Karpas-422 (cell line): ENCODE results near the gene GABBR2. TPM values are rescaled to one million over a fixed set of nuclear protein-coding genes. Genes with fewer than 3 reads are reported as not detected.

Source experiments
- DNase-seq: peaks from one replicate; pipeline ENCODE4 v3.0.0-alpha.2; 2015
- H2AFZ ChIP-seq: fragments of 200-600 bp; sonication (generic); 2 replicates; pipeline ENCODE4 v1.6.1; 2014; ENCODE audit warnings: antibody characterized with exemption, low read length, mixed read lengths
- H3K27ac ChIP-seq: fragments of 200-600 bp; sonication (generic); 2 replicates; pipeline ENCODE4 v1.5.1; 2014; ENCODE audit warnings: mild to moderate bottlenecking, low read length, moderate library complexity
- H3K27me3 ChIP-seq: fragments of 200-600 bp; sonication (generic); 2 replicates; pipeline ENCODE4 v1.6.1; 2014; ENCODE audit warnings: low read length, mixed read lengths
- H3K36me3 ChIP-seq: fragments of 200-600 bp; sonication (generic); 2 replicates; pipeline ENCODE4 v1.6.1; 2014; ENCODE audit warnings: low read length, mixed read lengths; ENCODE audit not compliant: insufficient read depth
- H3K4me1 ChIP-seq: fragments of 200-600 bp; sonication (generic); 2 replicates; pipeline ENCODE4 v1.6.1; 2014; ENCODE audit warnings: mild to moderate bottlenecking, low read length, mixed read lengths
- H3K4me2 ChIP-seq: fragments of 200-600 bp; sonication (generic); 2 replicates; pipeline ENCODE4 v1.6.1; 2014; ENCODE audit warnings: low read length, low read depth, mild to moderate bottlenecking; ENCODE audit not compliant: poor library complexity, severe bottlenecking
- H3K4me3 ChIP-seq: fragments of 200-600 bp; sonication (generic); 2 replicates; pipeline ENCODE4 v1.5.1; 2014; ENCODE audit warnings: mild to moderate bottlenecking, antibody characterized with exemption, low read length, mixed read lengths
- H3K79me2 ChIP-seq: fragments of 200-600 bp; sonication (generic); 2 replicates; pipeline ENCODE4 v1.6.1; 2014; ENCODE audit warnings: mild to moderate bottlenecking, low read length, mixed read lengths
- H3K9ac ChIP-seq: fragments of 200-600 bp; sonication (generic); 2 replicates; pipeline ENCODE4 v1.6.0; 2014; ENCODE audit warnings: low read length
- H3K9me2 ChIP-seq: fragments of 200-600 bp; sonication (generic), shearing (Covaris generic); replicated peaks from 2 replicates; pipeline ENCODE4 v1.6.0; 2014; ENCODE audit warnings: mild to moderate bottlenecking, low read length, moderate library complexity; ENCODE audit not compliant: insufficient read depth
- H3K9me3 ChIP-seq: fragments of 300-700, 200-600 bp; sonication (generic); 2 replicates; pipeline ENCODE4 v1.6.1; 2014; ENCODE audit warnings: low read length, mixed read lengths
- H4K20me1 ChIP-seq: fragments of 200-600 bp; sonication (generic); 2 replicates; pipeline ENCODE4 v1.6.1; 2014; ENCODE audit warnings: mild to moderate bottlenecking, antibody characterized with exemption, low read length, low read depth; ENCODE audit not compliant: insufficient read depth
- total RNA-seq: library from RNA; depleted of rRNA; stranded (reverse); fragments of >200 nt; shearing (Covaris generic); gene quantifications from 2 replicates; pipeline ENCODE4 v1.2.3, GENCODE V29; 2014; ENCODE audit warnings: low replicate concordance

Gene GABBR2
- total RNA-seq, 1 experiment from 2014 or later = 0.30 TPM

GRCh38 chr9:98318041-98318790 is 390.5 kb downstream of the GABBR2 start:
- no peak overlapping the region for H3K27ac ChIP-seq
- no peaks in the 10 kb centered on the region for H3K27me3 ChIP-seq
- no peak for DNase-seq
- H3K79me2 ChIP-seq = no peaks in the 10 kb centered on the region
- H3K4me3 ChIP-seq = no peak overlapping the region
- H3K4me2 ChIP-seq = no peak overlapping the region
- H3K9me3 ChIP-seq = no peaks in the 10 kb centered on the region
- H3K9me2 ChIP-seq = no peaks in the 10 kb centered on the region
- no peaks in the 10 kb centered on the region for H3K36me3 ChIP-seq
- H2AFZ ChIP-seq = no peak overlapping the region
- no peaks in the 10 kb centered on the region for H4K20me1 ChIP-seq
- H3K4me1 ChIP-seq = no peaks in the 10 kb centered on the region
- no peak overlapping the region for H3K9ac ChIP-seq

DNA sequence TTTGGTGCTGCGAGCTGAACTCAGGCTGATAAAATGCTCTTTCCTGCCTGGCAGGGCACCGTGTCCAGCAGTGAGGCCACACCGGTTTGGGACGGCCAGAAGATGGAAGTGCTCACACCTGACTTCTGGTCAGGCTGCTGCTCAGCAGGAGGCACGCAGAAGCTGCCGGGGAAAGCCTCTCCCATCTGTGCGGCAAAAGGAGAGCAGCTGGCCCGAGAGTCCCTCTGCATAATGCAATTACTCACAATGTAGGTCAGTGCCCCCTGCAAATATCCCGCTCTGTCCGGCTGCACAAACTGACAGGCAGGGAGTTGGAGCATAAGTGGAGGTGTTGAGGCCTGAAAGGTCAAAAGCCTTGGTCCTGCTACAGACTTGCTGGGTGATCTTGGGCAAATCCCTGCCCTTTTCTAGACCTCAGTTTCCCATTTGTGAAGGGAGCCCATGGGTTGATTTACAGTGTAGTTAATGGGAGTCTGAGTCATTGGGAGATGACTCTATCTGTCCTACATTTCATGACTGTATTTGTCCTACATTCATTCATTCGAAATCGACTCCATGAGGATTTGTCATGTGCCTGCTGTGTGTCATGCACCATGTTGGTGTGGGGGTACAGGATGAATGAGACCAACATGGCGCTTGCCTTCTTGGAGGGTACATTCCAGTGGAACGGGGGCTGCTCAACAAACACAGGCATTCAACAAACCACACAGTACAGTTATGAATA is 391.4 kb downstream of the GABBR2 start:
- no peaks in the 10 kb centered on the region for H3K9me3 ChIP-seq
- DNase-seq = no peak
- no peak overlapping the region for H3K4me2 ChIP-seq
- no peak overlapping the region for H3K9ac ChIP-seq
- H3K27me3 ChIP-seq = no peaks in the 10 kb centered on the region
- H3K79me2 ChIP-seq = no peaks in the 10 kb centered on the region
- no peaks in the 10 kb centered on the region for H3K9me2 ChIP-seq
- no peak overlapping the region for H2AFZ ChIP-seq
- H3K27ac ChIP-seq = no peak overlapping the region
- H4K20me1 ChIP-seq = no peaks in the 10 kb centered on the region
- H3K4me3 ChIP-seq = no peak overlapping the region
- H3K36me3 ChIP-seq = no peaks in the 10 kb centered on the region
- H3K4me1 ChIP-seq = no peaks in the 10 kb centered on the region

DNA sequence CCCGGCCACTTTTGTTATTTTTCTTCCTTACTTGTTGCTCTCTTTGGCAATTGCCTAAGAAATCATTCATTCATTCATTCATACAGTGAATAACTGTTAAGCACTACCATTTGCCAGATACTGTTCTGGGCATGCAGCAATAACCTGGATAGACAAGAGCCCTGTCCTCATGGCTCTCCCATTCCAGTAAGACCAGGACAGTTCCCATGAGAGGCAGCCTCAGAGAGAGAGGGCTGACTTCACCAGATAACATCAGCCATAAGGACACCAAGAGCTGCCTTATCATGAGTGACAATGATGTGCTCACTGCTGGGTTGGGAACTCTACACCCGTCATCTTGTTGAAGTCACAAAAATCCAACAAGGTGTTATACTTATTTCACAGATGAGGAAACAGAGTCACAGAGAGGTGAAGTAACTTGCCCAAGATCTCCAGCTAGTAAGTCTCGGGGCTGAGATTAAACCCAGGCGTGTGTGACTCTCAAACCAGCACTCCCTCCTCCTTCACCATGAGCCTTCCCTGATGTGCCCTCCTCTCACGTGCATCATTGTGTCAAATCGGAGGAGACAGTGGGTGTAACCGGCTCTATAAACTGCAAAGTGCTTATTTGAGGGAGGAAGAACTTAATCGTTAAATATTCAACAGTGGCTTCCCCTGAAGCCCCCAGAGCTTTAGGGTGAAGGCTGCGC is 392.1 kb downstream of the GABBR2 start:
- Histone ChIP-seq H3K9ac (no peak overlapping the region), H3K27me3 (no peaks in the 10 kb centered on the region), H3K79me2 (no peaks in the 10 kb centered on the region), H2AFZ (no peak overlapping the region), H3K27ac (no peak overlapping the region), H3K4me1 (no peaks in the 10 kb centered on the region), H3K4me2 (no peak overlapping the region), H4K20me1 (no peaks in the 10 kb centered on the region), H3K9me3 (no peaks in the 10 kb centered on the region), H3K9me2 (no peaks in the 10 kb centered on the region), H3K36me3 (no peaks in the 10 kb centered on the region), H3K4me3 (no peak overlapping the region)
- DNase-seq = no peak

GRCh38 chr9:98315551-98316060 is 393.1 kb downstream of the GABBR2 start:
- Histone ChIP-seq H3K4me1 (no peaks in the 10 kb centered on the region), H3K9me3 (no peaks in the 10 kb centered on the region), H3K79me2 (no peaks in the 10 kb centered on the region), H3K4me3 (no peak overlapping the region), H2AFZ (no peak overlapping the region), H3K9me2 (no peaks in the 10 kb centered on the region), H3K27ac (no peak overlapping the region), H3K36me3 (no peaks in the 10 kb centered on the region), H4K20me1 (no peaks in the 10 kb centered on the region), H3K4me2 (no peak overlapping the region), H3K9ac (no peak overlapping the region), H3K27me3 (no peaks in the 10 kb centered on the region)
- peak; percentile 96 for DNase-seq

- no peaks in the 10 kb centered on the region for H3K9me3 ChIP-seq
- no peak overlapping the region for H3K4me2 ChIP-seq
- no peak for DNase-seq
- H3K27ac ChIP-seq = no peak overlapping the region
- H3K4me1 ChIP-seq = no peaks in the 10 kb centered on the region
- H3K36me3 ChIP-seq = no peaks in the 10 kb centered on the region
- no peaks in the 10 kb centered on the region for H4K20me1 ChIP-seq
- H3K9me2 ChIP-seq = no peaks in the 10 kb centered on the region
- no peaks in the 10 kb centered on the region for H3K79me2 ChIP-seq
- no peak overlapping the region for H3K4me3 ChIP-seq
- H3K9ac ChIP-seq = no peak overlapping the region
- H2AFZ ChIP-seq = no peak overlapping the region
- H3K27me3 ChIP-seq = no peaks in the 10 kb centered on the region
These were observed 393.7 kb downstream of the GABBR2 start for GRCh38 chr9:98315067-98315453.

DNA sequence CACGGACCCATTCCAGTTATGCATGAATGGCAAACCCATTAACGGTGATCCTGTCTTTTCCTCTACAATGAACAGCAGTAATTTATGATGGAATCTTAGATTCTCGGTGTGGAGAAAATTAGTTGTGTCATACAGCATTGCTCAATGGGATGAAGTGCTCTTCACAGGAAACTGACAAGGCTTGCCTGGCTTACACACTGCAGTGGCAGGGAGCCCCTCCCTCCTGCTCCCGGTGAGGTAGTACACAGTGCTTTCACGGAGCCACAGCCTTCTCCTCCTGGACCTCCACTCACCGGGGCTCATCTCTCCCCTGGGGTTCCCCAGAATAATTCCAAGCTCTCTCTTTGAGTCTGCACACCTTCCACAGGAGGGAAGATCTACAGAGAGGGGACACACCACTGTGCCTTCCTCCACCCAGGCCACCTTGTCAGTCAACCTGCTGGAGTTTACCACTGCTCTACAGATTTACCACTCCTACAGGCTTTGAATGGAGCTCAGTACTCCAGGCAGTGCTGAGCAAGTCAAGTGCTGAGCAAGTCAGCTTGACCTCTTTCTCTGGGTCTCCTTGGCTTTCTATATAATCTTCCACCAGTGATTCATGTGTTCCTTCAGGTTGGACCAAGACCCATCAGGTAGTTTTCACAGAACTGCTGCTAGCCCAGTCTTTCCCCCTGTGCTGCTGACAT is 394.2 kb downstream of the GABBR2 start:
- no peaks in the 10 kb centered on the region for H3K4me1 ChIP-seq

GRCh38 chr9:98312365-98312764 is 396.4 kb downstream of the GABBR2 start:
- H2AFZ ChIP-seq = no peak overlapping the region
- no peaks in the 10 kb centered on the region for H3K9me3 ChIP-seq
- no peaks in the 10 kb centered on the region for H3K4me1 ChIP-seq
- no peak overlapping the region for H3K4me3 ChIP-seq
- H3K36me3 ChIP-seq = no peaks in the 10 kb centered on the region
- no peaks in the 10 kb centered on the region for H3K79me2 ChIP-seq
- H3K27ac ChIP-seq = no peak overlapping the region
- DNase-seq = no peak
- no peaks in the 10 kb centered on the region for H3K9me2 ChIP-seq
- no peak overlapping the region for H3K4me2 ChIP-seq
- no peak overlapping the region for H3K9ac ChIP-seq
- H4K20me1 ChIP-seq = no peaks in the 10 kb centered on the region
- no peaks in the 10 kb centered on the region for H3K27me3 ChIP-seq

More for the DNA sequence above, 394.2 kb downstream of the GABBR2 start:
- Histone ChIP-seq H3K27me3 (no peaks in the 10 kb centered on the region), H3K9me2 (no peaks in the 10 kb centered on the region), H3K27ac (no peak overlapping the region), H4K20me1 (no peaks in the 10 kb centered on the region), H3K4me3 (no peak overlapping the region), H3K36me3 (no peaks in the 10 kb centered on the region), H3K9ac (no peak overlapping the region), H2AFZ (no peak overlapping the region), H3K9me3 (no peaks in the 10 kb centered on the region), H3K79me2 (no peaks in the 10 kb centered on the region), H3K4me2 (no peak overlapping the region)
- no peak for DNase-seq

DNA sequence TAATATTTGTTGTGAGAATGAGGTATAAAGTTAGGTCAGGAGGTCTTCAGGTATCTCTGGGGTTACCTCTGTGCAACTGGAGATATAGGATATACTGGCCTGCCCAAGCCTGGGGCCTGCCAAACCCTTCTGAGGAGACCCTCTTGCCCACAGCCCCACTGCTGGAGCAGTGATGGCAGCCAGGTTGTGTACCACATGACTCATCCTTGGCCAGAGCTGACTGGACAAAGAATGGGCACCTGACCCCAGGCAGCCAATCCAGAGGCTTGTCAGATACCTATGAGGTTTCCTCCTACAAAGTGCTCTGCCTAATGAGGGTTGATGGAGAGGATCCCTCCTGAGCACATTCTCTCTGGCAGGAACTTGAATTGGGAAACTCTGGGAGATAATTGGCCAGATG is 397.2 kb downstream of the GABBR2 start:
- no peaks in the 10 kb centered on the region for H4K20me1 ChIP-seq
- H3K9me3 ChIP-seq = no peaks in the 10 kb centered on the region
- no peaks in the 10 kb centered on the region for H3K36me3 ChIP-seq
- H3K27me3 ChIP-seq = no peaks in the 10 kb centered on the region
- no peak overlapping the region for H3K4me3 ChIP-seq
- H3K4me2 ChIP-seq = no peak overlapping the region
- H3K27ac ChIP-seq = no peak overlapping the region
- no peak for DNase-seq
- no peaks in the 10 kb centered on the region for H3K9me2 ChIP-seq
- no peak overlapping the region for H2AFZ ChIP-seq
- H3K9ac ChIP-seq = no peak overlapping the region
- H3K79me2 ChIP-seq = no peaks in the 10 kb centered on the region
- no peaks in the 10 kb centered on the region for H3K4me1 ChIP-seq
